ENCODE data around the gene MS4A14.
"Not testable (repeated sequence)": the region's sequence is repeated elsewhere in the genome, so short reads cannot be mapped to it uniquely, and the experiment has no call there.

The MS4A14 gene

DNA sequence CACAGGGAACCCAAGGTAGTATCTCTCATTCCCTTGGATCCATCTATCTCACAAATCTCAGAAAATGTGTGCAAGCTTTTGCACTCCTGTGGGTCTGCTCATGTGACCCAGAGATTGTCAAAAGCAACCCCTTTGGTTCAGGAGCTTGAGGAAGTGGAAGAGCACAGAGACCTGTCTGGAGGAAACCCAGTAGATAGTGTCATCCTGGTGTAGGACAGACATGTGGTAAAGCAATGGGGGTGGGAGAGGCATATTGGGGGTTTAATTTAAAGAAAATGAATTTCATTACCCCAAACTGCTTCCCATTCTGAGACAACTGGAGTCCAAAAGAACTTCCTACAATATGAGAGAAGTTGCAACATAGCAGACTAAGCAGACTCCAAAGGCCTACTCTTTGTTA, 5.8 kb upstream of the MS4A14 start:
- no peak for DNase-seq (ENCODE audit: low read depth, low spot score)

DNA sequence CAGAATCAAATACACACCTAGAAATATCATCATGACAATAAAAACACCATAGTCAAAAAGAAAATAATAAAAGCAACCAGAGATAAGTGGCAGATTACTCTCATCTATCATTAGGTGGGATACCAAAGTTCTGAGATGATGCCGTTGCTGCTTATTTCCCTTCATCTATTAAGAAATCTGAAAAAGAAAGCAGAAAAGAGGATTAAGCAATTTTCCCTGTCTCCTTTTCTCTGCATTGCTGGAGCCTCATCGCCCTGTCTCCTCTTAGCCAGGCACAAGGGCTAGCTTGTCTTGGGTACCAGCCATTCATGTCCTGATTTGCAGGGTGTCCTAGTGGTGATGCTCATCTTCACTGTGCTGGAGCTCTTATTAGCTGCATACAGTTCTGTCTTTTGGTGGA, 3.9 kb upstream of the MS4A14 start:
- DNase-seq (ENCODE audit: low read depth, low spot score) = no peak

DNA sequence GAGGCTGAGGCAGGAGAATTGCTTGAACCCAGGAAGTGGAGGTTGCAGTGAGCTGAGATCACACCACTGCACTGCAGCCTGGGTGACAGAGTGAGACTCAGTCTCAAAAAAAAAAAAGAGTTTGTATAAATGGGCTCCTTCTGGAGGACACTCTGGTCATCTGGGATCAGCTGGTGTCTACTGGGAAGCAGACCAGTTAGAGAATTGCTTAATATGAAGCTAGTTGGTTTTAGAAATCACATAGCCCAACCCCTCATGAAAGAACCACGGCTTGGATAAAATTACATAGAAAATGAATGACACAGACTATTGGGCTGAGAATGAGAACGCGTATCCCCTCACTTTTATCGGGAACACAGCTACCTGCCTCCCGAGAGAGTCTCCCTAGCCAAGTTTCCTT, 3.2 kb upstream of the MS4A14 start:
- no peak for DNase-seq (ENCODE audit: low read depth, low spot score)

DNA sequence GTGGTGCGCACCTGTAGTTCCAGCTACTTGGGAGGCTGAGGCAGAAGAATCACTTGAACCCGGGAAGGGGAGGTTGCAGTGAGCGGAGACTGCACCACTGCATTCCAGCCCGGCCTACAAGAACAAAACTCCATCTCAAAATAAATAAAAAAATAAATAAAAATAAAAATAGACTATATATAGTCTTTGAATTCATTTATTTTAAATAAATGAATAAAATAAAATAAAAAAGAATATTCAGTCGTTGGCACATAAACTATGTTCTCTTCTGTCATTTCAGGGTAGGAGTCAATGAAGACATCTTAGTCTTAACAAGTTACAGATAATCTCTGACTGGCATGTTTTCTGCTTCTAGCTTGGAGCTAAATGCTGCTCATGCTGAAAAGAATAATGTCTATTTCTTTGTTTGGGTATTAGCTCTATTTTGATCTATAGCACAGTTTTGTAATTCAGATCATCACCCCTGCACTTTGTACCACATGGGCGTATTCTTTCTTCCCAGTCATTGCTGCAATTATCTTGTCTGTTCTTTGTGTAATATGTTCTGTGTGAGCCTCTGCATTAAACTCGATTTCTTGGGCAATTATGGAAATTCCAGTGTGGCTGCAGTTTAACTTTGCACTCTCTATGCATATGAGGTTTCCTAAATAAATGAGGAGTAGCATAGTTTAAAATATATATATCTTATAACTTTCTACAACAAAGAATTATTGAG, 1.4 kb upstream of the MS4A14 start:
- DNase-seq (ENCODE audit: low read depth, low spot score) = no peak

DNA sequence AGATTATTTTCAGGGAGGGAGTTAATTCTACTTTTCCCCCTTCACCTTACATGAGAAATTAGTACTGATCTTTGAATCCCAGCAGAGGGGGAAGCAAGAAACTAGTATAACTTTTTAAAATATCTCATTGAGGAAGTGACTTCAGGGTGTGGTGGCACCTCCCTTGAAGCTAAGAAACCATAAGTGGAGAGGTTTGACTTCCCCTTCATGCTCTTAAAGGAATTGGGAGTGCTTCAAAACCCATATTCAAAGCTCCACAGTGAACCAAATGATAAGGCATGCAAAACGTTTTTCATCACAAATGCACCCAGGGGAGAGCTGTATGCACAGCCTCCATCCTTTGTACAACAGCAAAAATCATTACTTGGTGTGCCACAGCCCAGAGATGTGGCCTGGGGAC, 540 bp downstream of the MS4A14 start:
- DNase-seq (ENCODE audit: low read depth, low spot score) = no peak

DNA sequence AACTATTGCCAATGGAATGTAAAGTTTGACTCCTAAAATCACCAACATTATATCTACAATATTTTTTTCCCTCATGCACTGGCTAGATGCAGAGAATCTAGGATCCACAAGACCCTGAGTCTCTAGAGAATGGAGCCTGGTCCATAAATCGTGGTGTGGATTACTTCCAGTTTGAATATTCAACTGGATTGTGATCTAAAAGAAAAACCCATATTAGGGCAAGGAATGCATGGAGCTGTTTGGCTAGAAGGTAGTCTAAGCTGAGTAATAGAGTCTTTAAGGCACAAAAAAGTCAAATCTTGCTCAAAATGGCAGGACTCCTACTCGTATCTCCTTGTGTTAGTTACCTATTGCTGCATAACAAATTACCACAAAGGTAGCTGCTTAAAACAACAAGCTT, 23.8 kb downstream of the MS4A14 start:
- DNase-seq (ENCODE audit: low read depth, low spot score) = no peak

DNA sequence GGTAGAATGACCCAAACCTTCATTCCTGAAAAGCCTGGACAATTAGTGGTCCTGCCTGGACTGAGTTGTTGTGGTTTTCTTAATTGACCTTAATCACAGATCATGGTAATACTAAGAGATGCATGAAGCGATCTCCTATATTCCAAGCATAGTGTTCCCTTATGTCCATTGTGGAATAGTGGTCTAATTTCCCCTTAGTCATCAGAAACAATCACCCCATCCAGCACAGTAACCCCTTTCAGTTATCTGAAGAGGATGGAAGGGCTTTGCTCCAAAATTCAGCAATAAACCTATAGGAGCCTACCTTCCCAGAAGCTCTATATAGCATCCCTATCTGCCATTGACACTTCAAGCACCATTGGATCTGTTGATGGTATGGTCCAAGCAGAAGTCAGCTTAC, 26.4 kb downstream of the MS4A14 start:
- no peak for DNase-seq (ENCODE audit: low read depth, low spot score)

DNA sequence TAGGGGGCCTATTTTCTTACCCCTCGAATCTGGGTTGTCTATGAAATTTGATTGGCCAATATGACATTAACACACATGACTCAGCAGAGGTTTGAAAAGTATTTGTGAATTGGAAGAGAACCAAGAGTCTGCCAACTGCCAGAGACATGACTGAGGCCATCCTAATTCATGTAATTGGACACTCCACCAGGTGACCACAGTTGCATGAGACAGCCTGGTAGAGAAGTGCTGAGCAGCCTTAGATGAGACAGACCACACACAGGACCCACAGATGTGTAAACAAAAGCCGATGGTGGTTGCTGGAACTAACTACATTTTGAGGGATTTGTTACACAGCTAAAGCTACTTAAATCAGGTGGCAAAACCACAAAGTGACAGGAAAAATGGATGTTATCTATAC, 32.3 kb downstream of the MS4A14 start:
- no peak for DNase-seq (ENCODE audit: low read depth, low spot score)

DNA sequence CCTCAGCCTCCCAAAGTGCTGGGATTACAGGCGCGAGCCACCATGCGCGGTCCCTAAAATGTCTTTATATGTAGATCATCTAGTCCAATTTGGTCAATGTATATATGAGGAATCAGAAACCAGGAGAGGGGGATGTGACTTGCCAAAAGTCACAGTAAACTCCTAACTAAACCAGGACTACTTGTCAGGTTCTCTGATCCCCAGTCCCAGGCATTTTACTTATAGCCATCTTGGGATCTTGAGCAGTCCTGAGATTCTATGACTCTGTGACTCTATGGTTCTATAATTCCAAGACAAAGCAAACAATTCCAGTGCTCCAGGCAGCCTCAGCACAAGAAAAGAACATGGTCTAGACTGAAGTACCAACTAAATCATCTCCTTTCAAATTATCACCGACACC, 33.0 kb downstream of the MS4A14 start, which contains the start of gene MS4A5:
Gene MS4A5, plus strand, starts transcription at position 301 of the 400 bp plus-strand sequence. CDS start 103 bp downstream, outside the sequence.
- DNase-seq (ENCODE audit: low read depth, low spot score) = no peak

DNA sequence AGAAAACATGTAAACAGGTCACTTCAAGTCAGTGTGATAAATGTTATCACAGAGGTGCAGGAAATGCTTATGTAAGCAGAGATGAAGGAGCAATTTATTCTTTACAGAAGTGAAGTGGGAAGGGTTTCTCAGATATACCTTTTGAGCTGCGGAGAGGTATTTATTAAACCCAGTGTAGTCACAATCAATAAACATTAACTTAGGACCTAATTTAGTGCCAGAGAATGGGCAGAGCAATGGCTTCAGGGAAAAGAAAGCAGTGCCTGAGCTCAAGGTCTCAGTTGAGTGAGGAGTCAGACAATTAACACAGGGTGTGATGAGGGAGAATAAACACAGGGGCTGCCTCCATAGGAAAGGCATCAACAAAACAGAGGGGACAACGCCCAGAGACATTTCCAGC, 35.0 kb downstream of the MS4A14 start:
- no peak for DNase-seq (ENCODE audit: low read depth, low spot score)

DNA sequence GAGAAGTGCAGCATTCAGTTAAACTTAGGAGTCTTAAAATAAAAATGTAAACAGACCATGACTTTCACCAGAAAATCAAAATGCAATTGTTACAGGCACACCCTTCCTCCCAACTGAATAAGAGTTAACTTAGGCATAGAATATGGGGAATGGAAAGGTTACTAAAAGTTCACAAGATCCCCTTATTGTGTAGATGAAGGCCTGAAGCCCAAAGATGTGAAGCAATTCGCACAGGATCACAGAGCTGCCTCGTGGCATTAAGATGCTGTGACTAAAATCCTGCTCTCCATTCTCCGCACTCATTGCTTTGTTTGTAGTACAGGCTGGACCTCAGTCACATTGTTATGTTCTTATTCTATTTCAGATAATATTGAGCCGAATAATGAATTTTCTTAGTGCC, 37.1 kb downstream of the MS4A14 start:
- DNase-seq (ENCODE audit: low read depth, low spot score) = no peak

DNA sequence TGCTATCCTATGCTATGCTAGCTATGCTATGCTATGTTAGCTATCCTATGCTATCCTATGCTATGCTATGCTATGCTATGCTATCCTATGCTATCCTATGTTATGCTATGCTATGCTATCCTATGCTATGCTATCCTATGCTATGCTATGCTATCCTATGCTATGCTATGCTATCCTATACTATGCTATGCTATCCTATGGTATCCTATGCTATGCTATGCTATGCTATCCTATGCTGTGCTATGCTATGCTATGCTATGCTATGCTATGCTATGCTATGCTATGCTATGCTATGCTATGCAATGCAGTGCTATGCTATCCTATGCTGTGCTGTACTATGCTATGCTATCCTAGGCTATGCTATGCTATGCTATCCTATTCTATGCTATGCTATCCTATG, 50.8 kb downstream of the MS4A14 start:
- no peak for DNase-seq (ENCODE audit: low read depth, low spot score)

DNA sequence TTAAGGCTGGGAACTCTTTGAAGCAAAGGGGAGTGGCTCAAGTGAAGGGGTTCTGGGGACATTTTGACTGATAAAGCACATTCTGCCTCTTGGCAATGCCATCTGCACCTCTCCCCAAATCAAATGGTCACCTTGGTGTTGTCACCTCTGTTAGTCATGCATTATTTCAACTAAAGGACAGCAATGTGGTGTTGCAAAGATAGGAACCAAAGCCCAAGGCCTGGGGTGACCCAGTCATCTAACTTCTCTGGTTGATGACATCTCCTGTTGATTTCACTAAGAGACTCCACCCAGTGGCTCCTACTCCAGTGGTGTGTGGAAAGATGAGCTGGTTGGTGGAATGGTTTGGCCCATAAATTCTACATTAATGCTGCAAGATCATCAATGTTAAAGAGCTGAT, 51.6 kb downstream of the MS4A14 start:
- no peak for DNase-seq (ENCODE audit: low read depth, low spot score)

DNA sequence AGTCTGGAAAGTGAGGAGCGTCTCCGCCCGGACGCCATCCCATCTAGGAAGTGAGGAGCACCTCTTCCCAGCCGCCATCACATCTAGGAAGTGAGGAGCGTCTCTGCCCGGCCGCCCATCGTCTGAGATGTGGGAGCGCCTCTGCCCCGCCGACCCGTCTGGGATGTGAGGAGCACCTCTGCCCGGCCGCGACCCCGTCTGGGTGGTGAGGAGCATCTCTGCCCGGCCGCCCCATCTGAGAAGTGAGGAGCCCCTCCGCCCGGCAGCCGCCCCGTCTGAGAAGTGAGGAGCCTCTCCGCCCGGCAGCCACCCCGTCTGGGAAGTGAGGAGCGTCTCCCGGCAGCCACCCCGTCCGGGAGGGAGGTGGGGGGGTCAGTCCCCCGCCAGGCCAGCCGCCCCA, 54.9 kb downstream of the MS4A14 start:
- not testable (repeated sequence) for DNase-seq (ENCODE audit: low read depth, low spot score)

DNA sequence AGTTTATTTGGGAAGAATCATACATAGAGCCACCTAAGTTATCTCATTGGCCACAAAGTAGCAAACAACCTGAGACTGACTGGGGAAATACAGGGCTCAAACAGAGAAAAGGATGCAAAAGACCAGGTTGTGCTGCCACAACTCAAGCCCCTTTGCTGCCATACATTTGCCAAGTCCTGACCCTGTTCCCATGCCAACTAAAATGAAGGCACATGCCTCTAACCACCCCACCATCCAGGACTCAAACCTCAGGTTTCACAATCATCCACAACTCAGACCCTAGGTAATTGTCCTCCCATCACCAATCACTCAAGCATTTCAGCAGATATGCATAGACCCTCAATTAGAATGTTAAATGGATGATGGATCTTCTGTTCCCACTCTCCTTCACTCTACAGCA, 58.0 kb downstream of the MS4A14 start:
- no peak for DNase-seq (ENCODE audit: low read depth, low spot score)

DNA sequence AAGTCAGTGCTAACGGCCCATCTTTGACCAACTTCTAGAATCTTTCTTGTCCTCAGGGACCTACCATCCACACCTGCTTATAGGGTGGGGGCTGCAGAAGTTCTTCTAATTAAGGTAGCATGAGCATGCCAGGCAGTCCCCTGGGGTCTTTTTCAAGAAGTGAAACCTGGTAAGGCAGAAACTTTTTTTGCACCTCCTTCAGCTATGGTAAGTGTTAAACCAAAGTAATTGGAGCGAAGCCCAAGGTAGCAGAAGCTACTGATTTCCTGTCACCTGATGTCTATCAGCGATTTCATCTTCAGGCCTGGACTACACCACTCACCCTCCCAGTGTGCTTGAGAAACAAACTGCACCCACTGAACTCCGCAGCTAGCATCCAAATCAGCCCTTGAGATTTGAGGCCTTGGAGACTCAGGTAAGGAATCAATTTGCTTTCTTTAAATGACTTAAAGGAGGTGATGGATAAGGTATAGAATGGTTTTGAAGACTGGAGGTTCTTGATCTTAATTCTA, 59.3 kb downstream of the MS4A14 start, which contains the start of gene MS4A1:
Gene MS4A1, plus strand, starts transcription at position 317 of the 512 bp plus-strand sequence. CDS start 6,528 bp downstream, outside the sequence.
- no peak for DNase-seq (ENCODE audit: low read depth, low spot score)

DNA sequence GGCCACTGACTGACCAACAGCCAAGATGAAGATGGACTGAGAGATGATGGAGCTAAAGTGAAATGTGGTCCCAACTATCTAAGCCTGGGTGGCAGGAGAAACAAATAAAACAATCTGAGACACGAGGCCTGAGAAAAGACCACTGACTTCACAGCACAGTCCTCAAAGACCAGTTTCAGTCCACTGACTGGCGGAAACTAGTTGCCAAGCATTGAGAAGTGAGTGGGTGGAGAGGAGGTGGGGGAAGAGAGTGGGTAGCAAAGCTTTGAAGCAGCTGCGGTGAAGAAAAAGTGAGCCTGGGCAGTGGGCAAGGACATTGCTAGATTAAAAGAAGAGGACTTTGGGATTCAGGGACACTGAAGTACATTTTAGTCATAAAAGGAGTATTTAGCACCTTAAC, 61.3 kb downstream of the MS4A14 start:
- DNase-seq (ENCODE audit: low read depth, low spot score) = no peak

DNA sequence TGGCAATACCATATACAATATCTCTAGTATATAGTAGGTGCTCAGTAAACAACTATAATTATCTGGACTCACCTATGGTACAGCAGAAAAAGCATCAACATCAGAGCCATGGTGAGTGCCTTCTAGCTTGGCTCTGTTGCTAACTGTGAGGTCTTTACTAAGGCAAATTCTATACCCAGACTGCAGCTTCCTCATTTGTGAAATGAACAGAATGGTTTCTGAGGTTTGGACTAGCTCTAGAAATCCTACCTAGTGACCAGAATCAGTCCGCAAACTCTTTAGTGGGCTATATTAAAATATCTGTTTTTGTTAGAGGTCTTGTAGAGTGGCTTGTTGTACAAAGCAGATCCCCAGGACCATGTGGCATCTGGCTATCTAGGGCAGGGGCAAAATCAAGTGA, 63.1 kb downstream of the MS4A14 start:
- no peak for DNase-seq (ENCODE audit: low read depth, low spot score)
